Ishikawa (cell line): ENCODE measurements around the gene GMDS.

Experiments
- CEBPB ChIP-seq: IDR thresholded peaks from 2 replicates; pipeline ENCODE4 v1.6.1; 2012
- CREB1 ChIP-seq: IDR thresholded peaks from 2 replicates; pipeline ENCODE4 v1.6.1; 2012; ENCODE audit warnings: low read depth
- EGR1 ChIP-seq: IDR thresholded peaks from 2 replicates; pipeline ENCODE4 v1.6.1; 2012
- EP300 ChIP-seq: IDR thresholded peaks from 2 replicates; pipeline ENCODE4 v1.6.1; 2012; ENCODE audit warnings: borderline replicate concordance
- FOXM1 ChIP-seq: IDR thresholded peaks from 2 replicates; pipeline ENCODE4 v1.6.1; 2012; ENCODE audit warnings: low read depth, borderline replicate concordance
- MAX ChIP-seq: IDR thresholded peaks from 2 replicates; pipeline ENCODE4 v1.6.1; 2012
- NFIC ChIP-seq: IDR thresholded peaks from 2 replicates; pipeline ENCODE4 v1.6.1; 2012
- RAD21 ChIP-seq: IDR thresholded peaks from 2 replicates; pipeline ENCODE4 v1.6.1; 2012; ENCODE audit warnings: low read depth
- TAF1 ChIP-seq: IDR thresholded peaks from 2 replicates; pipeline ENCODE4 v1.6.1; 2012; ENCODE audit warnings: low read depth, mild to moderate bottlenecking
- TCF12 ChIP-seq: IDR thresholded peaks from 2 replicates; pipeline ENCODE4 v1.6.1; 2012; ENCODE audit warnings: low read depth
- TEAD4 ChIP-seq: IDR thresholded peaks from 2 replicates; pipeline ENCODE4 v1.6.1; 2012
- USF1 ChIP-seq: IDR thresholded peaks from 2 replicates; pipeline ENCODE4 v1.6.1; 2012
- YY1 ChIP-seq: IDR thresholded peaks from 2 replicates; pipeline ENCODE4 v1.6.1; 2012; ENCODE audit warnings: low read depth
- ZBTB7A ChIP-seq: IDR thresholded peaks from 2 replicates; pipeline ENCODE4 v1.6.1; 2012; ENCODE audit warnings: low read depth
- TF ChIP-seq, protein P1 (sequence below): IDR thresholded peaks from 2 replicates; pipeline ENCODE4 v1.6.1; 2012; ENCODE audit warnings: low read depth, mild to moderate bottlenecking

Gene GMDS

DNA sequence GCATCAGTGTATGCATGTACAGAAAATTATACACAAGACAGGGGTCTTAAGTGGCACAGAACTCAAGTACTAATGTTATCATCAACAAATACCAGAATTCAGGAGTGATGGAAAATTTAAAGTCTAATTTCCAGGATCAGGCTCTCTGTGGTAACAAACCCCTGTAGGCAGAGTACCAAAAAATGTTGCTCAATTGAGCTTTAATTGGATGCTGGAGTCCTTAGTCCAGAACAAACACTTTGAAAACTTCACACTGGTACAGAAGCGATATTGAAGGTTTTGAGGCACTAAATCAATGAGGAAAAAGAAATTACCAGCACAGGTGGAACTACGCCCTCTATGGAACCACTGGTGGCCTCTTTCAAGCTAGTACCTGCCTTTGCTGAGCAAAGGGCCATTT is 522.6 kb downstream of the GMDS start:
- TF ChIP-seq FOXM1 (no peak), ZBTB7A (no peak), RAD21 (no peak), NFIC (no peak), EGR1 (no peak), MAX (no peak), USF1 (no peak), CEBPB (no peak)

DNA sequence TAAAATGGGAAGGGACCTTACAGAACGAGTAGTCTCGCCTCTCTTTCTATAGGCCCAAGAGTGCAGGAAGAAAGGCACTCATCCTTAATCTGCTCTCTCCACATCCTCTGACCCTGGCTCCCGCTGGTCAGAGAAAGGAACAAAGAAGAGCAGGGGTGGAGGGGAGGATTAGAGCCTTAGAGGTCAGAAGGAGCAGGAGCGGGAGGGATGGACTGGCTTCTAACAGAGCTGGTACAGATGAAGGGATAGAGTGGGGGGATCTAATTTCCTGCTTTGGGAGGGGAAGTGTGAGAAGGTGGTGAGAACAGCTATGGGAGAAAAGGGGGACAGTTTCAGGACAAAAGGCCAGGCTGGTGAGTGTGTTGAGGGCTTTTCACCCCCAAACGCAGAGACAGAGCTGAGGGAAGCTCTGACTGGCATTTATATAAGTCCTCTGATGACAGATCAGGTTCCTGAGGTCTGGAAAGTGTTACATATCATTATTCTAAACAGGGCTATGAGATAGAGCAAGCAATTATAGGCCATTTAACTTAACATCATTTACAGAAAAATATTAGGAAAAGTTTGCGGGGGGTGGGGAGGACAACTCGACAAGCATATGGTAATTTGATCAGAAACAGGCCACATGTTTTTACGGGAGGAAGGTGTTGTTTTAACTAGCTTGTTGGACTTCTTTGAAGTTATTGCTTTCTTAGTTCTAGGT is 524.6 kb downstream of the GMDS start:
- TF ChIP-seq ZBTB7A = no peak
- TF ChIP-seq MAX = no peak
- TF ChIP-seq, protein P1, sequence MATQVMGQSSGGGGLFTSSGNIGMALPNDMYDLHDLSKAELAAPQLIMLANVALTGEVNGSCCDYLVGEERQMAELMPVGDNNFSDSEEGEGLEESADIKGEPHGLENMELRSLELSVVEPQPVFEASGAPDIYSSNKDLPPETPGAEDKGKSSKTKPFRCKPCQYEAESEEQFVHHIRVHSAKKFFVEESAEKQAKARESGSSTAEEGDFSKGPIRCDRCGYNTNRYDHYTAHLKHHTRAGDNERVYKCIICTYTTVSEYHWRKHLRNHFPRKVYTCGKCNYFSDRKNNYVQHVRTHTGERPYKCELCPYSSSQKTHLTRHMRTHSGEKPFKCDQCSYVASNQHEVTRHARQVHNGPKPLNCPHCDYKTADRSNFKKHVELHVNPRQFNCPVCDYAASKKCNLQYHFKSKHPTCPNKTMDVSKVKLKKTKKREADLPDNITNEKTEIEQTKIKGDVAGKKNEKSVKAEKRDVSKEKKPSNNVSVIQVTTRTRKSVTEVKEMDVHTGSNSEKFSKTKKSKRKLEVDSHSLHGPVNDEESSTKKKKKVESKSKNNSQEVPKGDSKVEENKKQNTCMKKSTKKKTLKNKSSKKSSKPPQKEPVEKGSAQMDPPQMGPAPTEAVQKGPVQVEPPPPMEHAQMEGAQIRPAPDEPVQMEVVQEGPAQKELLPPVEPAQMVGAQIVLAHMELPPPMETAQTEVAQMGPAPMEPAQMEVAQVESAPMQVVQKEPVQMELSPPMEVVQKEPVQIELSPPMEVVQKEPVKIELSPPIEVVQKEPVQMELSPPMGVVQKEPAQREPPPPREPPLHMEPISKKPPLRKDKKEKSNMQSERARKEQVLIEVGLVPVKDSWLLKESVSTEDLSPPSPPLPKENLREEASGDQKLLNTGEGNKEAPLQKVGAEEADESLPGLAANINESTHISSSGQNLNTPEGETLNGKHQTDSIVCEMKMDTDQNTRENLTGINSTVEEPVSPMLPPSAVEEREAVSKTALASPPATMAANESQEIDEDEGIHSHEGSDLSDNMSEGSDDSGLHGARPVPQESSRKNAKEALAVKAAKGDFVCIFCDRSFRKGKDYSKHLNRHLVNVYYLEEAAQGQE = no peak
- TF ChIP-seq EGR1 = no peak
- TF ChIP-seq TAF1 = no peak
- no peak for TF ChIP-seq FOXM1
- TF ChIP-seq USF1 = no peak
- no peak for TF ChIP-seq CREB1
- TF ChIP-seq EP300 = no peak
- TF ChIP-seq YY1 = no peak
- TF ChIP-seq NFIC = no peak
- TF ChIP-seq RAD21 = no peak
- no peak for TF ChIP-seq TEAD4
- no peak for TF ChIP-seq TCF12
- no peak for TF ChIP-seq CEBPB

GRCh38 chr6:1719922-1720321 is 525.5 kb downstream of the GMDS start:
- TF ChIP-seq ZBTB7A (no peak), TAF1 (no peak), TCF12 (no peak), USF1 (no peak), CREB1 (no peak)
- TF ChIP-seq, protein P1 = no peak

GRCh38 chr6:1716868-1717267 is 528.5 kb downstream of the GMDS start:
- TF ChIP-seq NFIC (no peak), RAD21 (no peak), TAF1 (no peak), ZBTB7A (no peak), FOXM1 (no peak), CREB1 (no peak), TCF12 (no peak), TEAD4 (no peak), MAX (no peak), USF1 (no peak)

GRCh38 chr6:1716396-1716795 is 529.0 kb downstream of the GMDS start:
- TF ChIP-seq YY1 (no peak), CREB1 (no peak), CEBPB (no peak), EP300 (no peak), MAX (no peak), TAF1 (no peak), TEAD4 (no peak), EGR1 (no peak), RAD21 (no peak), ZBTB7A (no peak), USF1 (no peak), TCF12 (no peak), FOXM1 (no peak), NFIC (no peak)
- TF ChIP-seq, protein P1 = no peak
